ENCODE results near the gene GDF11.

GDF11 gene

GRCh38 chr12:55788546-55788945 lies 45.6 kb downstream of the GDF11 start:
- no peaks in the 10 kb centered on the region for H3K9me2 ChIP-seq (replicated peaks; ENCODE audit: insufficient read depth, low read length)
- H2AFZ ChIP-seq (ENCODE audit: low read depth, low read length, severe bottlenecking), result no peak overlapping the region
- H3F3A ChIP-seq (ENCODE audit: insufficient read depth), result 0 out of 2 replicates have a peak, but pooled peaks cover 7% of the 10 kb centered on the region
- TF ChIP-seq CTCF (IDR thresholded peaks at IDR 0.05; ENCODE audit: insufficient read depth, low read length, poor library complexity, severe bottlenecking) (no peak), EZH2phosphoT487 (conservative IDR thresholded peaks at IDR 0.05; ENCODE audit: low read length) (no peak)
- H3K27ac ChIP-seq (ENCODE audit: low read depth, low read length), result no peak overlapping the region
- H3K36me3 ChIP-seq (ENCODE audit: low read length), result peaks cover 57% of the 10 kb centered on the region
- no peak overlapping the region for H3K9ac ChIP-seq (ENCODE audit: low read length)
- no peaks in the 10 kb centered on the region for H3K79me2 ChIP-seq (ENCODE audit: insufficient read depth, low read length)
- H3K27me3 ChIP-seq (ENCODE audit: low read length), result no peaks in the 10 kb centered on the region
- H3K4me2 ChIP-seq (ENCODE audit: low read depth, low read length, poor library complexity, severe bottlenecking), result no peak overlapping the region
- no peak overlapping the region for H3K4me3 ChIP-seq (ENCODE audit: insufficient read depth, low read length, poor library complexity, severe bottlenecking)
- no peaks in the 10 kb centered on the region for H4K20me1 ChIP-seq (ENCODE audit: low read depth, low read length)
- no peaks in the 10 kb centered on the region for H3K9me3 ChIP-seq (ENCODE audit: insufficient read depth, low read length)

- no peak overlapping the region for H2AFZ ChIP-seq (ENCODE audit: low read depth, low read length, severe bottlenecking)
- H3K27ac ChIP-seq (ENCODE audit: low read depth, low read length), result no peak overlapping the region
- TF ChIP-seq EZH2phosphoT487 (conservative IDR thresholded peaks at IDR 0.05; ENCODE audit: low read length) (no peak), CTCF (IDR thresholded peaks at IDR 0.05; ENCODE audit: insufficient read depth, low read length, poor library complexity, severe bottlenecking) (no peak)
- H4K20me1 ChIP-seq (ENCODE audit: low read depth, low read length), result no peaks in the 10 kb centered on the region
- H3K27me3 ChIP-seq (ENCODE audit: low read length), result no peaks in the 10 kb centered on the region
- 0 out of 2 replicates have a peak, but pooled peaks cover 7% of the 10 kb centered on the region for H3F3A ChIP-seq (ENCODE audit: insufficient read depth)
- H3K79me2 ChIP-seq (ENCODE audit: insufficient read depth, low read length), result no peaks in the 10 kb centered on the region
- H3K4me2 ChIP-seq (ENCODE audit: low read depth, low read length, poor library complexity, severe bottlenecking), result no peak overlapping the region
- H3K4me3 ChIP-seq (ENCODE audit: insufficient read depth, low read length, poor library complexity, severe bottlenecking), result no peak overlapping the region
- H3K36me3 ChIP-seq (ENCODE audit: low read length), result peaks cover 57% of the 10 kb centered on the region
- no peaks in the 10 kb centered on the region for H3K9me2 ChIP-seq (replicated peaks; ENCODE audit: insufficient read depth, low read length)
- no peaks in the 10 kb centered on the region for H3K9me3 ChIP-seq (ENCODE audit: insufficient read depth, low read length)
- no peak overlapping the region for H3K9ac ChIP-seq (ENCODE audit: low read length)
Observed at GRCh38 chr12:55789171-55789570, 46.2 kb downstream of the GDF11 start.

GRCh38 chr12:55789893-55790292 lies 47.0 kb downstream of the GDF11 start:
- no peaks in the 10 kb centered on the region for H3K79me2 ChIP-seq (ENCODE audit: insufficient read depth, low read length)
- H3K36me3 ChIP-seq (ENCODE audit: low read length), result peaks cover 57% of the 10 kb centered on the region
- H4K20me1 ChIP-seq (ENCODE audit: low read depth, low read length), result no peaks in the 10 kb centered on the region
- no peak for TF ChIP-seq EZH2phosphoT487 (conservative IDR thresholded peaks at IDR 0.05; ENCODE audit: low read length)
- TF ChIP-seq CTCF (IDR thresholded peaks at IDR 0.05; ENCODE audit: insufficient read depth, low read length, poor library complexity, severe bottlenecking), result no peak
- H3K4me2 ChIP-seq (ENCODE audit: low read depth, low read length, poor library complexity, severe bottlenecking), result no peak overlapping the region
- H3K9me3 ChIP-seq (ENCODE audit: insufficient read depth, low read length), result no peaks in the 10 kb centered on the region
- no peak overlapping the region for H3K27ac ChIP-seq (ENCODE audit: low read depth, low read length)
- no peak overlapping the region for H2AFZ ChIP-seq (ENCODE audit: low read depth, low read length, severe bottlenecking)
- no peaks in the 10 kb centered on the region for H3K9me2 ChIP-seq (replicated peaks; ENCODE audit: insufficient read depth, low read length)
- H3K9ac ChIP-seq (ENCODE audit: low read length), result no peak overlapping the region
- H3K4me3 ChIP-seq (ENCODE audit: insufficient read depth, low read length, poor library complexity, severe bottlenecking), result no peak overlapping the region
- H3K27me3 ChIP-seq (ENCODE audit: low read length), result no peaks in the 10 kb centered on the region
- 0 out of 2 replicates have a peak, but pooled peaks cover 7% of the 10 kb centered on the region for H3F3A ChIP-seq (ENCODE audit: insufficient read depth)

Data from SU-DHL-6 (cell line).